Measurements from ENCODE around the gene EXOSC9.

GRCh38 chr4:121801715-121802075 lies 572 bp downstream of the EXOSC9 start:
- TF ChIP-seq CTCF (IDR thresholded peaks at IDR 0.05) = no peak
- TF ChIP-seq POLR2A (IDR thresholded peaks at IDR 0.05) = no peak
